ENCODE results near the gene DEPDC5.

DNA sequence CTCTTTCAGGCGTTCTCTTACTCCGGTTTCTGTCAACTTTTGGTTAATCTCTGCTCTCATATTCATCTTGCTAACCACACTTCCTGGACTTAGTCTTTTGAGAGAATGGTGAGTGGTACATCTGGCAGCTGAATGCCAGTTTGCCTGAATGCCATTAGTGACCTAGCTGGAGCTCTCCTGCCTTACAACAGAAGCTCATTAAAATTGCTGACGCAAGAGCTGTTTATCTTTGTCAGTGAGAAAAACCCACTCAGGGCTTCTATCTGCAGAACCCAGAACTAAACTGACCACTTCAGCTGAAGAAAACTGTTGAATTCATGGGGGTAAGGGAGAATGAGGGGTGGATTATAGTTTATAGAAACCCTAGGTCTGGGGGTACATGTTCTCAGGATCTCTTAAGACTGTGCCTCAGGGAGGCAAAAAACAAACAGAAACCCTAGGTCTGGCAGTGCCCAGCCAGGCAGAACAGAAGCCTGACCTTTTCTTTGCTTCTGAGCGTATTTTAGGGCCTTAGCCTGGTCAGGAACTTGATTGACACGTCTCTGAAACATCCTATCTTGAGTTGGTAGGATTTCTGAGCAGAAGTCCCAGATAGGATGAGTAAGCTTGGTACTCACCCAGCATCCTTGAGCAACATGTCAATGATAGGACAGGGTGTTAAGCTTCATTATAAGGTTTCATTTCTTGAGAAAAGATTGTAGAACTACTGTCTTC lies 137.7 kb downstream of the DEPDC5 start:
- no peak for TF ChIP-seq POLR2A (IDR thresholded peaks at IDR 0.05)
- TF ChIP-seq, protein P1, sequence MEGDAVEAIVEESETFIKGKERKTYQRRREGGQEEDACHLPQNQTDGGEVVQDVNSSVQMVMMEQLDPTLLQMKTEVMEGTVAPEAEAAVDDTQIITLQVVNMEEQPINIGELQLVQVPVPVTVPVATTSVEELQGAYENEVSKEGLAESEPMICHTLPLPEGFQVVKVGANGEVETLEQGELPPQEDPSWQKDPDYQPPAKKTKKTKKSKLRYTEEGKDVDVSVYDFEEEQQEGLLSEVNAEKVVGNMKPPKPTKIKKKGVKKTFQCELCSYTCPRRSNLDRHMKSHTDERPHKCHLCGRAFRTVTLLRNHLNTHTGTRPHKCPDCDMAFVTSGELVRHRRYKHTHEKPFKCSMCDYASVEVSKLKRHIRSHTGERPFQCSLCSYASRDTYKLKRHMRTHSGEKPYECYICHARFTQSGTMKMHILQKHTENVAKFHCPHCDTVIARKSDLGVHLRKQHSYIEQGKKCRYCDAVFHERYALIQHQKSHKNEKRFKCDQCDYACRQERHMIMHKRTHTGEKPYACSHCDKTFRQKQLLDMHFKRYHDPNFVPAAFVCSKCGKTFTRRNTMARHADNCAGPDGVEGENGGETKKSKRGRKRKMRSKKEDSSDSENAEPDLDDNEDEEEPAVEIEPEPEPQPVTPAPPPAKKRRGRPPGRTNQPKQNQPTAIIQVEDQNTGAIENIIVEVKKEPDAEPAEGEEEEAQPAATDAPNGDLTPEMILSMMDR (IDR thresholded peaks at IDR 0.05) = no peak
